WTC11 (cell line): ENCODE results near the gene CNTFR.

Experiments used
- ATF3 ChIP-seq: sonication (generic); formaldehyde crosslinking; conservative IDR thresholded peaks from 2 replicates; pipeline ENCODE4 v1.8.1; 2022; ENCODE audit warnings: mild to moderate bottlenecking, missing genetic modification reagents
- CTCF ChIP-seq: fragments of 200-600 bp; IDR thresholded peaks from 2 replicates; pipeline ENCODE4 v1.8.0; 2022; ENCODE audit warnings: antibody characterized with exemption
- IRF2 ChIP-seq: sonication (generic); formaldehyde crosslinking; IDR thresholded peaks from 2 replicates; pipeline ENCODE4 v1.8.0; 2022; ENCODE audit warnings: low read depth, missing genetic modification reagents, borderline replicate concordance
- RELA ChIP-seq: sonication (generic); formaldehyde crosslinking; IDR thresholded peaks from 2 replicates; pipeline ENCODE4 v1.8.1; 2022; ENCODE audit warnings: missing genetic modification reagents, mild to moderate bottlenecking, borderline replicate concordance

GRCh38 chr9:34550681-34551270 lies 38.7 kb downstream of the CNTFR start:
- TF ChIP-seq CTCF = no peak
- TF ChIP-seq IRF2 (CRISPR knock-in tag) = no peak
- TF ChIP-seq RELA = no peak
- no peak for TF ChIP-seq ATF3 (CRISPR knock-in tag)
